Activated CD8-positive, alpha-beta memory T cell treated with anti-CD3 and anti-CD28 coated beads for 1 hour (primary cell): ENCODE results near the gene CLBA1.
A peak's percentile ranks its signal among the peaks of the same experiment; 100 is the strongest.
"Not testable (repeated sequence)": the region's sequence is repeated elsewhere in the genome, so short reads cannot be mapped to it uniquely, and the experiment has no call there.

Source experiments
- DNase-seq, 2 donors: peaks; one replicate each; pipeline ENCODE4 v3.0.0-alpha.2; 2020; ENCODE audit warnings: low read depth in 1 of 2; ENCODE audit errors: extremely low read depth in 1 of 2

CLBA1 gene

DNA sequence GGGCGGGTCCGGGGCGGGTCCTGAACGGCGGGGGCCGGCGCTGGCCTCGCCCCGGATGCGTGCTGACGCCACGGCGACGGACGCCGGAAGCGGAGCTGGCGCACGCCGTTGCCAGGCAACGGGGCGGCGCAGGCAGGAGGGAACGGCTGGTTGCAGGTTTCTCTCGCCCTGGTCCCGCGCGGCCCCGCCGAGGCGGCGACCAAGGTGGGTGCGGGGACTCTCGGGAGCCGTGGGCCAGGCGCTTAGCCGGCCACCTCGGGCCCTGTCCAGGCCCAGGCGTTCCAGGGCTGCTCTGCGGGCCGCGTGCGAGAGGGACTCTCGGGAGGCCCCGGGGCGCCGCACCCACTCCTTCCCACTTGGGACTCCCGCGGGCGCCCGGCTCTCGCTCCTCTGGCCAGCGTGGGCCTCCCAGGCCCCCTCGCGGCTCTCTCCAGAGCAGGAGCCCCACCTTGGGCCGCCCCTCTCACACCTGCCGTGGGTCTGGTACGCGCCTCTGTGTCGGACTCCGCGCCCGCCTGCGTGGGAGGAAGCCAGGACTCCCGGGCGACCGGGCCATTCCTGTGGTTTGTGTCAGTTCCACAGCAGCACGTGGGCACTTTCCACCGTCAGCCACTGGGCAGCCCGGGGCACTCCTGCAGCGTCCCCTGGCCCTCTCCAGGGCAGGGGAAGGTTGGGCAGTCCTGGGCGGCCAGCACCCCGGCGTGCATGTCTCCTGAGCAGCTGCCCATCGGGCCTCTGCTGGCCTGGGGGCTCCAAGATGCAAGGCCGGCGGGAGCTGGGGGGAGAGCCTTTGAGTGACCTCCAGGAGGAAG, at the start of gene CLBA1:
CLBA1 (plus strand) TSS at position 114 of the 812 bp plus-strand sequence; CDS start at position 758, 644 bp downstream.
- peak; percentile 48 to 85 for DNase-seq

DNA sequence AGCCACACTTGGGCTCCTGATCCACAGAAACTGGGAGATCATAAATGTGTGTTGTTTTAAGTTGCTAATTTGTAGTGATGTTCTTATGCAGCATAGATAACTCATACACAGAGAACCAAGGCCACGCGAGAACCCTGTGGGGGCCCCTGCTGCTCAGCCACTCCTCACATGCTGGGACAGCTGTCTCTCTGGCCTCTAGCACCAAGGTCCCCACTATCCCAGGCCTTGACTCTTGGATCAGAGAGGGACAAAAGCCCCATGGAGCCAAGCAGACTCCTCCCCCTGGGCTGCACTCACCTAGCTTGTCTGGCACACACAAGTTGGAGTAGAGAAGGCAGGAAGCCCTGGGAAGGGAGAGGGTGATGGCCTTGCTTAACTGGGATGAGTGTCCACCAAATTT, 49.6 kb upstream of the CLBA1 start:
- no peak for DNase-seq

DNA sequence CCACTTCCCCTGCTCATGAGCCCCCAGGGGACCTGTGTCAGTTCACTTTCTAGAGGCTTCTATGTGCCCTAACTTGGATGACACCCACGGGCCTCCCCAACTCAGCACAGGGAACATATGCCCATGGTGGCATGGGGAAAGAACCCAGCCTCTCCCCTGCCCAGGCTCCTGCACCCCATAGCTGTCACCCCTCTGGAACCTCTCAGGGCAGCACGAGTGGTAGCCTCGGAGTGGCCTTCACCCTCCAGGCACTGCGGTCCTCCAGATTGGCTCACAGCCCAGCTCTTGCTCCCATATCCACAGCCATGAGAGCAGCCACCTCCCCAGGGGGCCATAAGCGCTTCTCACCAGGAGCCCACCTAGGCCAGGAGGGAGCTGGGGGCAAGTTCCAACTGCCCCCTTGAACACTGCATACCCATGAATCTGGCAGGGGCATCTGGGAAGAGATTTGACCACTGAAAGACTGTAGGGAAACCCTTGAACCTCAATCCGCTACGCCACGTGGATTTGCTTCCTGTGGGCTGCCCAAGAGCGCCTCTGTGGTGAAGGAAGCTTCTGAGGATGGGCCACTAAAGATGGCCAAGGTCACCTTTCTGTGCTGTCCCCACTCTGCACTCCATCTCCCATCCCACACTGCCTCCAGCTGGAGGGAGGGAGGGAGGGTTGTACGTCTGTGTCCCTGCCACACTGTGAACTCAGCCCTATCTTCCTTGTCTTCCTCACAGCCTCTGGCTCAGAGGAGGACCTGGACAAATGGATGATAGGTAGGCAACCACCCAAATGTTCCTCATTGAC, 49.0 kb upstream of the CLBA1 start:
- DNase-seq = no peak

DNA sequence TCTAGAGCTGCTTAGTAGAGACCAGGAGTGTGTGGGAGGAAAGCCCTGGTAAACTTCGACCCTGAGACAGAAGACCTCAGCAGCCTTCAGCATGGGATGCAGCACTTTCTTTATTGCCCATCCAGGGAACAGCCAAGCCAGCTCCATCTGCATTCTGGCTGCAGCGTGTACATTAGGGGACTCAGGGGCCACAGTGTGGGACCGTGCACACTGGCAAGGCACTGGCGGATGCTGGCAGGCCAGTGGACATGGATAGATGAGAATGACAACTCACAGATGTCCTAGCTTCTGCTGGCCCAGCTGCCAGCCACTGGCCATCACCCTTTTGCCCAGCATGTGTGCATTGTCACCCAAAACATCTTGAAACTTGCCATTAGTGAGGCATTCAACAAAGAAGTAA, 48.4 kb upstream of the CLBA1 start:
- DNase-seq = no peak

DNA sequence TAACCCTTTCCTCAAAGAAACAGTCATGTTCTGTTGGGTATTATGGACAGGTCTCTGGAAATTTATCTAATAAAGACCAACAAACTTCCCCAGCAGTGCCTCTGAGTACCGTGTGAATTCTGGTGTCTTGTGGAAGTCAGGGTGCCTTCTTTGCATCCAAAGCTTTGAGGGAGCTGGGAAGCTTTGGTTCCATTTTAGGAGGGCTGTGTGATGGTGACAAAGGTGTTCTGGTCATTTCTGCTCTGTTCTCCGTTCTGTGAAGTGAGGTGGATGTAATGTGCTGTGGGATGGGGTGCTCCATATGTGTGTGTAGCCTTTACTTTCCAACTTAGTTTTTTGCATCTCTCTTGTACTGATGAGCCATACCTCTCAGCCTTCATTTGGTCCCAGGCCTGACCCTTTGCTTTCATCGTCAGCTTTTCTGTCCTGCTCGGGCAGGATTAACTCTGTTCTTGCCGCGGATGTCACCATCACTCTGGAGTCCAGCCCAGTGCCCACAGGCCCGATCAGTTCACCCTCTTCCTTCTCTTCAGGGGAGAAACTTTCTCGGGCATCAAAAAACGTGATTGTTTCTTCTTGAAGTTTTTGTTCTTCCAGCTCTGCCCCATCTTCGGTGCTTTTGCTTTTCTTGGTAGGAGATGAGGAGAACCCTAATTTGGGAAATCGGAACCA, 47.8 kb upstream of the CLBA1 start:
- no peak for DNase-seq

DNA sequence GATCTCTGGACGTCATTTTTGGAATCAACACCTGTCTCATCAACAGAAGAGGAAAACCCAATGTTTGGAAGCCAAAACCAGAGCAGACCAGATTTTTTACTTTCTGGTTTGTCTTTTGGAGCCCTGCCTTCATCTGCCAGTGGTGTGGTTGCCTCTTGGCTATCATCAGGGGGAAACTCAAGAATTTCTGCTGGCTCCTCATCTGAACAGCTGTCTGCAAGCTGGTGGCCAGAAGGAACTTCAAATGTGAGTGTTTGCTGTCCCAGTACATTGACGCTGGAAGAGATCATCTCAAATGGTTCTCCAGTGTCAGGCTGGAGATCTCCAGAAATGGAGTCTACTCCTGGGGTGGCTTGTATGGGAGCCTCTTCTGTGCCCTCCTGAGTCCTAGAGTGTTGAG, 47.2 kb upstream of the CLBA1 start:
- DNase-seq = no peak

DNA sequence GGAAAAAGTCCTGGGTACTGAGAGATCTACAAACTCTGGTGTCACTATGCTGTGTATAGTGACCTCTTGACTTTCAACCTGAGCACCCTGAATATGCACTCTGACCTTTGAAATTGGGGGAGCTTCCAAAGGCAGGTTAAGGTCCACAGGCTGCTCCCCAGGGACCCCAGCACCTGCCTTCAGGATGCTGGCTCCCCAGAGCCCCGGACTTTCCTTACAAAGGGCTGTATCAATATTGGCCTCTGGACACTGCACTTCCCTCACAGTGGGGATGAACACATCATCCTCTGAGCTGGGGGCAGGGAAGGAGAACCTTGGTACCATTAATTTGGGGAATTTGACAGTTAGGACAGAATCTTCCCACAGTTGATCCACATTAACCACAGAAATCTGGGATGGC, 46.6 kb upstream of the CLBA1 start:
- DNase-seq = no peak

DNA sequence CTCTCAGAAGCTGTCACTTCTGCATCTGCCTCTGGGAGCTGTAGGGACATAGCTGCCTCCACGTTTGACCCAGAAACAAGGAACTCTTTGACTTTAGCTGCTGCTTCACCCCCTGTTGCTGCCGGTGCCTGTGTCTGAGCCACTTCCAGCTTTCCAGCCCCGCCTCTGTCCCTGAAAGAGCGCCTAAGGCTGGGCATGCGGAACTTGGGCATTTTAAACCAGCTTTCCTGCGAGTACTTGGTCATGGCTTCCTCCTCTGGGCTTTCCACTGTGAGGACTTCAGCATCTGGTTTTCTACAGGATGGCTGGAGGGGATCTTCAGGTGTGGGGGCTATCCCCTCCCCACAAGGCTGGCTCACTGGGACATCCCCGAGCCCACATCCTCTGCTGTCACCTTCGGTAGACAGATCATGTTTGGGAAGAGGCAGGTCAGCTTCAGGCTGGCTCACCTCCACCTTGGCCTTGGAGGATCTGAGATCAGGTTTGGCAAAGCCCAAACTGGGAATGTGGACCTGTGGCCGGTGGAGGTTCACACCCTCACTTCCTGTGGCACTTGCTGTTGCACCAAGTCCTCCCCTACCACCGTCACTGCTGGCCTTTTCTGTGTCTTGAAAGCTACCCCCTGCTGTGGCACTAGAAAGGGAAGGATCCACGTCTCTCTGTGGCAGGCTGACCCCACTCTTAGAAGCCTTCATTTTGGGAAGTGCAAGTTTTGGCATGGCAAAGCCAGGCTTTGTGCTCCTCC, 45.8 kb upstream of the CLBA1 start:
- no peak for DNase-seq

DNA sequence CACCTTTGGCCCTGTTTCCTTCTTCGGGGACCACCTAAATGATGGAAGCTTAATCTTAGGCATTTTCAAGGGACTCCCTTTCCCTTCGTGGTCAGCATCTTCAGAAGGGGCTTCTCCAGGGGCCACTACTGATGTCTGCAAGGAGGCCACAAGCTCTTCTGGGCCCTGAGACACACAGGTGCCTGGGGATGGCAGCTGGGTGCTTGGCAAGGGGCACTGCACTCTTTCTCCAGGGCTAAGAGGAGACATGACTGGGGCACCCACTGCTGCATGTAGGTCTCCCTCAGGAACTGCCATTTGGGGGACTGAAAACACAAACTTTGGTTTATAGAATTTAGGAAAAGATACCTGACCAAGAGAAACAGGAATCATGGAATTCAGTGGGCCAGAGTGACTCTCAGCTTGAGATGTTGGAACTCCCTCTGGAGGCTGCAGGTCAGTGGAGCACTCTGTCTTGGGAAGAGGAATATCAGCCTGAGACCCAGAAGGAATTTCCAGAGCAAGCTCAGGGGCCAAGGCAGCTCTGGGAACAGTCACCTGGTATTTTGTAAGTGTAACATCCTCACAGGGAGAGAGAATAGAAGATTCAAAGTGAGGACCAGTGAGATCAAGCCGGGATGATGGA, 45.0 kb upstream of the CLBA1 start:
- DNase-seq = no peak

DNA sequence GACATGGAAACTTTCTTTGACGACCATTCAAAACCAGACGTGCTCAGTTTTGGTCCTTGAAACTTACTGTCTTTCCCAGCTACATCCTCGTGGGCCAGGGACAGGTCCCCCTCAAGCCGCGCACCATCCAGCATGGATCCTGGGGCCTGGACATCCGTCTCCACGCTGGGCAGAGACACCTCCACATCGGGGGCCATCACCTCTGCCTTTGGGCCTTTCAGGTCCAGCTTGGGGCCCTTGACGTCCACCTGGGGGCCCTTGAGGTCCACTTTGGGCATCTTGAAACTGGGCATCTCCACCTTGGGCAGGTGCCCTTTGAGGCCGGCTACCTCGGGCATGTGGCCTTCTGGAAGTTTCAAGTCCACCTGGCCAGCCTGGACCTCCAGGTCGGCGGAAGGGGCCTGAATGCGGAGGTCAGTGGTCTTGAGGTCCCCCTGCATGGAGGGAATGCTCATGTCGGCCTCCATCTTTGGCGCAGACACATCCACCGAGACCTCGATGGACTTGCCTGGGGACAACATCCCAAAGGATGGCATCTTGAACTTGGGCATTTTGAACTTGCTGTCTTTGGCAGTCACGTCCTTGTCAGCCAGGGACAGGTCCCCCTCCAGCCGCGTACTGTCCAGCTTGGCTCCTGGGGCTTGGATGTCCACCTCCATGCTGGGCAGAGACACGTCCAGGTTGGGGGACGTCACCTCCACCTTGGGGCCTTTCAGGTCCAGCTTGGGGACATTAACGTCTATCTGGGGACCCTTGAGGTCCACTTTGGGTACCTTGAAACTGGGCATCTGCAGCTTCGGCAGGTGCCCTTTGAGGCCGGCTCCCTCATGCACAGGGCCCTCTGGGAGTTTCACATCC, 43.9 kb upstream of the CLBA1 start:
- DNase-seq = no peak

DNA sequence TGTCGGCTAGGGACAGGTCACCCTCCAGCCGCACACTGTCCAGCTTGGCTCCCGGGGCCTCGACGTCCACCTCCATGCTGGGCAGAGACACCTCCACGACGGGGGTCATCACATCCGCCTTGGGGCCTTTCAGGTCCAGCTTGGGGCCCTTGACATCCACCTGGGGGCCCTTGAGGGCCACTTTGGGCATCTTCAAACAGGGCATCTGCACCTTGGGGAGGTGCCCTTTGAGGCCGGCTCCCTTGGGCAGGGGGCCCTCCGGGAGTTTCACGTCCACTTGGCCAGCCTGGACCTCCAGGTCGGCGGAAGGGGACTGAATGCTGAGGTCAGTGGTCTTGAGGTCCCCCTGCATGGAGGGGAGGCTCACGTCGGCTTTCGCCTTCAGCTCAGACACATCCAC, 43.0 kb upstream of the CLBA1 start:
- no peak for DNase-seq

DNA sequence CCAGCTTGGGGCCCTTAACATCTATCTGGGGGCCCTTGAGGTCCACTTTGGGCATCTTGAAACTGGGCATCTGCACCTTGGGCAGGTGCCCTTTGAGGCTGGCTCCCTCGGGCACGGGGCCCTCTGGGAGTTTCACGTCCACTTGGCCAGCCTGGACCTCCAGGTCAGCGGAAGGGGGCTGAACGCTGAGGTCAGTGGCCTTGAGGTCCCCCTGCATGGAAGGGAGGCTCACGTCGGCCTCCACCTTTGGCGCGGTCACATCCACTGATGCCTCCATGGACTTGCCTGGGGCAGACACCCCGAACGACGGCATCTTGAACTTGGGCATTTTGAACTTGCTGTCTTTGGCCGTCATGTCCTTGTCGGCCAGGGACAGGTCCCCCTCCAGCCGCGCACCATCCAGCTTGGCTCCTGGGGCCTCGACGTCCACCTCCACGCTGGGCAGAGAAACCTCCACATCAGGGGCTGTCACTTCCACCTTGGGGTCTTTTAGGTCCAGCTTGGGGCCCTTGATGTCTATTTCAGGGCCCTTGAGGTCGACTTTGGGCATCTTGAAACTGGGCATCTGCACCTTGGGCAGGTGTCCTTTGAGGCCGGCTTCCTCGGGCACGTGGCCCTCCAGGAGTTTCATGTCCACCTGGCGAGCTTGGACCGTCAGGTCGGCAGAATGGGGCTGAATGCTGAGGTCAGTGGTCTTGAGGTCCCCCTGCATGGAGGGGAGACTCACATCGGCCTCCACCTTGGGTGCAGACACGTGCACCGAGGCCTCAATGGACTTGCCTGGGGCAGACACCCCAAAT, 42.2 kb upstream of the CLBA1 start:
- not testable (repeated sequence) for DNase-seq

DNA sequence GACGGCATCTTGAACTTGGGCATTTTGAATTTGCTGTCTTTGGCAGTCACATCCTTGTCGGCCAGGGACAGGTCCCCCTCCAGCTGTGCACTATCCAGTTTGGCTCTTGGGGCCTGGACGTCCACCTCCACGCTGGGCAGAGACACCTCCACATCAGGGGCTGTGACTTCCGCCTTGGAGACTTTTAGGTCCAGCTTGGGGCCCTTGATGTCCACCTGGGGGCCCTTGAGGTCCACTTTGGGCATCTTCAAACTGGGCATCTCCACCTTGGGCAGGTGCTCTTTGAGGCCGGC, 41.6 kb upstream of the CLBA1 start:
- not testable (repeated sequence) for DNase-seq

DNA sequence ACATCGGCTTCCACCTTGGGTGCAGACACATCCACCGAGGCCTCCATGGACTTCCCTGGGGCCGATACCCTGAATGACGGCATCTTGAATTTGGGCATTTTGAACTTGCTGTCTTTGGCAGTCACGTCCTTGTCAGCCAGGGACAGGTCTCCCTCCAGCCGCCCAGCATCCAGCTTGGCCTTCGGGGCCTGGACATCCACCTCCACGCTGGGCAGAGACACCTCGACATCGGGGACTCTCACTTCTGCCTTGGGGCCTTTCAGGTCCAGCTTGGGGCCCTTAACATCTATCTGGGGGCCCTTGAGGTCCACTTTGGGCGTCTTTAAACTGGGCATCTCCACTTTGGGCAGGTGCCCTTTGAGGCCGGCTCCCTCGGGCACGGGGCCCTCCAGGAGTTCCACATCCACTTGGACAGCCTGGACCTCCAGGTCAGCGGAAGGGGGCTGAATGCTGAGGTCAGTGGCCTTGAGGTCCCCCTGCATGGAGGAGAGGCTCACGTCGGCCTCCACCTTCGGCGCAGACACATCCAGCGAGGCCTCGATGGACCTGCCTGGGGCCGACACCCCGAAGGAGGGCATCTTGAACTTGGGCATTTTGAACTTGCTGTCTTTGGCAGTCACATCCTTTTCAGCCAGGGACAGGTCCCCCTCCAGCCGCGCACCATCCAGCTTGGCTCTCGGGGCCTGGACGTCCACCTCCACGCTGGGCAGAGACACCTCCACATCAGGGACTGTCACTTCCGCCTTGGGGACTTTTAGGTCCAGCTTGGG, 41.0 kb upstream of the CLBA1 start:
- DNase-seq = not testable (repeated sequence)

DNA sequence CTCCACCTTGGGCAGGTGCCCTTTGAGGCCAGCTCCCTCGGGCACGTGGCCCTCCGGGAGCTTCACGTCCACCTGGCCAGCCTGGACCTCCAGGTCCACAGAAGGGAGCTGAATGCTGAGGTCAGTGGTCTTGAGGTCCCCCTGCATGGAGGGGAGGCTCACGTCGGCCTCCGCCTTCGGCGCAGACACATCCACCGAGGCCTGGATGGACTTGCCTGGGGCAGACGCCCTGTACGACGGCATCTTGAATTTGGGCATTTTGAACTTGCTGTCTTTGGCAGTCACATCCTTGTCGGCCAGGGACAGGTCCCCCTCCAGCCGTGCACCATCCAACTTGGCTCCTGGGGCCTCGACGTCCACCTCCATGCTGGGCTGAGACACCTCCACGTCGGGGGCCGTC, 40.3 kb upstream of the CLBA1 start:
- DNase-seq = not testable (repeated sequence)

DNA sequence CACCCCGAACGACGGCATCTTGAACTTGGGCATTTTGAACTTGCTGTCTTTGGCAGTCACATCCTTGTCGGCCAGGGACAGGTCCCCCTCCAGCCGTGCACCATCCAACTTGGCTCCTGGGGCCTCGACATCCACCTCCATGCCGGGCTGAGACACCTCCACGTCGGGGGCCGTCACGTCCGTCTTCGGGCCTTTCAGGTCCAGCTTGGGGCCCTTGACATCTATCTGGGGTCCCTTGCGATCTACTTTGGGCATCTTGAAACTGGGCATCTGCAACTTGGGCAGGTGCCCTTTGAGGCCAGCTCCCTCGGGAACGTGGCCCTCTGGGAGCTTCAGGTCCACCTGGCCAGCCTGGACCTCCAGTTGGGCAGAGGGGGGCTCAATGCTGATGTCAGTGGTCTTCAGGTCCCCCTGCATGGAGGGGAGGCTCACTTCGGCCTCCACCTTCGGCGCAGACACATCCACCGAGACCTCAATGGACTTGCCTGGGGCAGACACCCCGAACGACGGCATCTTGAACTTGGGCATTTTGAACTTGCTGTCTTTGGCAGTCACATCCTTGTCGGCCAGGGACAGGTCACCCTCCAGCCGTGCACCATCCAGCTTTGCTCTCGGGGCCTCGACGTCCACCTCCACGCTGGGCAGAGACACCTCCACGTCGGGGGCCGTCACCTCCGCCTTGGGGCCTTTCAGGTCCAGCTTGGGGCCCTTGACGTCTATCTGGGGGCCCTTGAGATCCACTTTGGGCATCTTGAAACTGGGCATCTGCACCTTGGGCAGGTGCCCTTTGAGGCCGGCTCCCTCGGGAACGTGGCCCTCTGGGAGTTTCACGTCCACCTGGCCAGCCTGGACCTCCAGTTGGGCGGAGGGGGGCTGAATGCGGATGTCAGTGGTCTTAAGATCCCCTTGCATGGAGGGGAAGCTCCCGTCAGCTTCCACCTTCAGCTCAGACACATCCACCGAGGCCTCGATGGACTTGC, 39.3 kb upstream of the CLBA1 start:
- not testable (repeated sequence) for DNase-seq

DNA sequence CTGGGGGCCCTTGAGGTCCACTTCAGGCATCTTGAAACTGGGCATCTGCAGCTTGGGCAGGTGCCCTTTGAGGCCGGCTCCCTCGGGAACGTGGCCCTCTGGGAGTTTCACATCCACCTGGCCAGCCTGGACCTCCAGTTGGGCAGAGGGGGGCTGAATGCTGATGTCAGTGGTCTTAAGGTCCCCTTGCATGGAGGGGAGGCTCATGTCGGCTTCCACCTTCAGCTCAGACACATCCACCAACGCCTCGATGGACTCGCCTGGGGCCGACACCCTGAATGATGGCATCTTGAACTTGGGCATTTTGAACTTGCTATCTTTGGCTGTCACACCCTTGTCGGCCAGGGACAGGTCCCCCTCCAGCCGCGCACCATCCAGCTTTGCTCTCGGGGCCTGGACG, 38.4 kb upstream of the CLBA1 start:
- DNase-seq = not testable (repeated sequence)
